DMS53 (cell line): ENCODE data around the gene UTP11.

ENCODE experiments used
- DNase-seq: peaks from one replicate; lab custom pipeline; 2025; lab: John Stamatoyannopoulos, UW

UTP11 gene

DNA sequence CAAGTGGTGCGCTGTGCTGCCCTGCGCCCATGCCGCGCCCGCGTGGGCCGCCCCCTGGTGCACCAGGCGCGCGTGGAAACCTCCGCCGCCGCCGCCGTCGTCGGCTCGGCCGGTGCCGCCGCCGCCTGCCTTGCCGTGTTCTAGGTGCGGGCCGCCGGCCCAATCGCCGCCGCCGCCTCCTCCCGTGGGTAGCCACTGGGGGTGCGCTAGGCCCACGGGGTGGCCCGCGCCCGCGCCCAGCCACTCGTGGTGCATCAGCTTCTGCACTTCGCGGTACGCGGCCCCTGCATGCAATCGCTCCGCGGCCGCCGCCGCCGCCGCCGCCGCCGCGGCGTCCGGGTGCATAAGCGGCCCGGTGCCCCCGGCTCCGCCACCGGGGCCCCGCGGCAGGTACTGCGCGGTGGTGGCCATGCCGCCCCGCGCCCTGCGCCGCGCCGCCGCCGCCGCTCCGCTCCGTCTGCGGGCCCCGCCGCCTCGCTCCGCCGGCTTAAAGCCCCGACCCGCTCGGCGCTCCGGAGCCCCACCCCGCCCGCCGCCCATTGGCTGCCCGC, 33.9 kb downstream of the UTP11 start, which contains the start of gene POU3F1:
POU3F1 (minus strand) TSS at position 461 of the 551 bp plus-strand sequence; CDS start at position 411, 50 bp downstream.
- peak; percentile 77 for DNase-seq

- peak; percentile 72 for DNase-seq
These were observed 34.5 kb downstream of the UTP11 start for GRCh38 chr1:38046884-38047602.

DNA sequence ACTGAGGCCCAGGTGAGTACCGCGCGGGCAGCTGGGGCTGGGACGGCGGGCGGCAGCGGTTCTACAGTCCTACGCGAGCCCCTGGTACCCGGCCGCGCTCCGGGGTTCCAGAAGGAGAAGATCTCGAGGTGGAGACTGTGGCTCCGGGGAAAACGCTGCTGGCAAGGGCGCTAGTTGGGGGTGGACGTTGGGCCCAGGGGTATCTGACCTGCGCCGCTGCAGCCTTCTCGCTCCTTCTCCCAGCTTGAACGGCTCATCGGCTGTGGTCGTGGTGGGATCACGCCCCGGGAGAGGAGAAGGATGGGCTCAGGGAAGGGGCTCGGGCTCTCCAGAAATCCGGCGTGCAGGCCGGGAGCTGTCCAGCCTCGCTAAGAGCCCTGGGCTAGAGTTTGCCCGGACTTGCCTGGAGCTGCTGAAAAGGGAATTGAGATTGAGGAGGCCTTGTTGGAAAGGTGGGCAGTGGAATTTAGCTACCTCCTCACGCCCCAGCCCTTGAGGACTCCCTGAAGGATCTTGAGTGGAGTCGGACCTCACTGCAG, 35.1 kb downstream of the UTP11 start:
- peak; percentile 35 for DNase-seq

- DNase-seq: no peak
These were observed 38.0 kb downstream of the UTP11 start for GRCh38 chr1:38050397-38051078.

DNA sequence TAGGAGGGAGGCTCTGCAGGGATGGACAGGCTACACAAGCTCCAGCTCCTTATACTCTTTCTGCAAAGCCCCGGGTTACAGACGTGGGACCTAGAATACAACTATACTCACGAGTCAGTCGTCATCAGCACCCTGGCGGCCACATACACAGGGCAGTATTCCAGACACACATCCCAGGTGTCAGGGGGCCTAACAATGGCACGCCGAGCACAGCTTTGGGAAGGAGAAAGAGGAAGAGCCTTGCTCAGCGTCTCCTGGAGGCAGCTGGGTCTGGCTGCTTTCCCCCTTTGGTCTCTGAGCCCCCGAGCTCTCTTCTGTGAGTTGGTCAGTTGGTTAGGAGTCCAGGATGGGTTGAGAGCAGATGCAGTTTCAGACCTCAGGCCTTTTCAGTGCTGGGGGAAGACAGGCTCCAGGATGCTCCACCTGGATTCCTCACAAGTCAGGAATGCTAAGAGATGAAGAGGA, 38.6 kb downstream of the UTP11 start:
- DNase-seq: no peak

GRCh38 chr1:38052750-38053415, 40.3 kb downstream of the UTP11 start:
- peak; percentile 16 for DNase-seq

DNA sequence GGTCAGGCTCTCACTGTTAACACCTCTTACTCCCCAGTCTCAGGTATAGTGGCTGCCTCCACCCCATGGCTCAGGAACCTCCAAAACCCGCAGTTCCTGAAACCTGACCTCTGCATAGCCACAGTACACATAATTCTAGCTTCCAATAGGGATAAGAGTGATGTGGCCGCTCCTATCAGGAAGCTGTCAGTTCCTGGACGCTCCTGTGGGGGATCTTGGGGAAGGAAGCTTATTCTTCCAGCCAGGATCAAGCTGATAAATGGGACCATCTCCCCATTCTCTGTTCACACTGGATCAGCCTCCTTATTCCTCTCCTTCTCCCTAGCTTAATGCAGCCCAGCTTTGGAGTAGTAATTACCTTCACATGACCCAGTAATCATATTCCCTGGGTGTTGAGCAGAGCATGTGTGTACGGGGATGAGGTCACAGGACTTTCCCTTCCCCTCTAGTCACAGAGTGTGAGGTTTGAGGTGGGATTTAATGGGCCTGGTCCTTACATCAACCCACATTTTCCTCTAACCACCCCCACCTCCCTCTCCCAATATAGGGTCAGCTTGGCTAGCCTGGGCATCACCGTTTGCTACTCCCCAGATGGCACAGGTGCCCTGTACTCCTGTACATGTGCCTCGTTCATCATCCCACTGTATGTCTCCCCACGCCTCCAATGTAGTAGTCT, 41.0 kb downstream of the UTP11 start:
- DNase-seq: no peak

DNA sequence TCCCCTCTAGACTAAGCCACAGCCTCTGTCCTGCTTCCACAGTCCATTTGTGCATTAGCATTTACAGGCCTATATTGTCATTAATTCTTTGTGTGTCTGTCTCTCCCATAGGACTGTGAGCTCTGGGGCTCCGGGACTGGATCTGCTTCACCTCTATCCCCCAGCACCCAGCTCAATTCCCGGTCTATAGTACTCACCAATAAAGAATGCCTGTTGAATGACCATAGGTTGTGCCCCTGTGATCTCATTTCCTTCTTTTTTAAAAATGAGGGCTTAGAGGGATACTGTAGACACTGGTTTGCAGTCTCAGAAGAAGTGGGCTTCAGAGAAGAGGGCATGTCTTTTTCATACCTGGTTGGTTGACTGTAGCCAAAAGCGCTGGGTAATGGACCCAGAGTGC, 42.9 kb downstream of the UTP11 start:
- no peak for DNase-seq

- no peak for DNase-seq
These were observed 43.4 kb downstream of the UTP11 start for GRCh38 chr1:38055965-38056364.

- no peak for DNase-seq
These were observed 47.2 kb downstream of the UTP11 start for GRCh38 chr1:38059635-38060250.

DNA sequence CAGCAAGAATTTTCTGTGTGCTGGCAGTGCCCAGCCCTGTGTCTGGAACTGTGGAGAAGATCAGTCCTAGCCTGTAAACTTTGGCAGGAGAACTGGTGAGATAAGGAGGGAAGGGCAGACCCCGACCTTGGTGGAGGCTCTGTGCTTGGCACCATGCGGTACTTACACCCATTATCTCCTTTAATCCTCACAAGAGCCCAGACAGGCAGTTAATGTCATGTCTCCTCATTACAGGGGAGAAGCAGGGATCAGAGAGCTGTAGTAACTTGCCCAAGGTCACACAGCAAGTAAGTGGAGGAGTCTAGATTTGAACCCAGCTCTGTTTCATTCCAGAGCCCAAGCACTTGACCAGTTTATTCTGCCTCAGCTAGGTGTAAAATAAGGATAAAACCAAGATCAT, 48.0 kb downstream of the UTP11 start:
- no peak for DNase-seq

DNA sequence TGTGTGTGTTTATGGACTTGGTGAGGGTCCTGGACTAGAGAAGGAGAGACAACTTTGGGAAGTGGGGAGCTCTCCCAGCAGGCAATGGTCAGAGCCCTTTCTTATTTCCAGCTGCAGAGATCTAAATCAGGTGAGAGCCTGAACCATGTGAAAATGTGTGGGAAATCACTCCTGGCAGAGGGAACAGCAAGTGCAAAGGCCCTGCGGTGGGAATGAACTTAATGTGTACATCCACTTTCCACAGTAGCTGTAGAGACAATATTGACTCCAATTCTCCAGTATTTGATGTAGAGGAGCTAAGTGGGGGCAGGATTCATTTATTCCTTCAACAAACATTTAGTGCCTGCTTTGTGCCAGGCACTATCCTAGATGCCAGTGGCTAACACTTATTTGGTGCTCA, 48.8 kb downstream of the UTP11 start:
- no peak for DNase-seq

GRCh38 chr1:38061883-38062328, 49.4 kb downstream of the UTP11 start:
- no peak for DNase-seq

GRCh38 chr1:38062361-38063288, 50.1 kb downstream of the UTP11 start:
- DNase-seq: no peak

DNA sequence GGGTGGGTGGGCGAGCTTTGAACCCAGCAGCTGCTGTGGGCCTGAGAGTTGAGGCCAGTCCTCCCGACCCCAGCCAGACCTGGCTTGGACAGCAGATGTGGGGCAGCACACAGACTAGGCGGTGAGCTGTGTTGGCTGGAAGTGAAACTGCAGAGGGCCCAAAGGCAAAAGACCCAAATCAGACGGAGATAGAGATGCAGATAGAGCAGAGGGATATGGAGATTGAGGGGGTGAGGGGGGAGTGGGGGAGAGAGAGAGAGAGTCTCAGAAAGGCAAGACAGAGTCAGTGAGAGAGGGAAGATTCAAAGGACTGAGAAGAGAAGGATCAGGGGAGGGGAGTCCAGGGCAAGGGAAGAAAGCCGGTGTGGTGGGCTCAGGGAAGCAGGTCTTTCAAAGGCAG, 51.1 kb downstream of the UTP11 start:
- DNase-seq: no peak

- no peak for DNase-seq
These were observed 51.8 kb downstream of the UTP11 start for GRCh38 chr1:38064197-38064903.

DNA sequence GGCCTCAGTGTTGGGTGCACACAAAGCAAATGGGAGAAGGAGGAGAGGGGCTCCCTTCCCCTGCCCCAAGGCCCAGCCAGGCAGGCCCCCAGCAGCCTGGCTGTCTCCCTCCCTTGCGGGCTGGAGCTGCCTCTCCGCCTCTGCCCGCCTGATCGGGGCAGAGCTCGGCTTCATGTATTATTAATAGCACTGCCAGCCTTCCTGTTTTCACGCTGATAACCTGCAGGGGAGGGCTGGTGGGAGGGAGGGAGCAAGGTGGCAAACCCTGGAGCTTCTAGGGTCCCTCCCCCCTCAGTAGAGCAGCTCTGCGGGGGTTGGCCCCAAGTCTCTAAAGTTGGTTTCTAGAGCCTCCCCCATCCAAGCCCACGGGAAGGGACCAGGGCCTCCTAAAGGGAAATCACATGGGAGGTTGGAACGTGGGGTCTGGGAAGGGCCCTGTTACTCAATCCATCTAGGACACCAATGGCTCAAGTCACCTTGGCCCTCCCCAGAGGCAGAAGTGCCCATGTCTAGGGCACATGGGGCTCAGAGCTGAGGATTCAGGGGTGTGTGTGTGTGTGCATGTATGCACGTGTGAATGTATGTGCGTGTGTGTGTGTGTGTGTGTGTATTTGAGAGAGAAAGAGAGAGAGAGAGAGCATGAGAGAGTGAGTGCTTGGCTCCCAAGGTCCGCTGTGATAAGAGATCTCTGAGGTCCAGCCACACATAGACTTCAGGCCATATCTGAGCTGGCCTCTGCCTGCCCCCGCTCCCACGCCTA, 55.9 kb downstream of the UTP11 start:
- DNase-seq: no peak

- no peak for DNase-seq
These were observed 56.4 kb downstream of the UTP11 start for GRCh38 chr1:38068980-38069340.
